ENCODE data around the gene COX15.
A peak's percentile ranks its signal among the peaks of the same experiment; 100 is the strongest.

The COX15 gene

DNA sequence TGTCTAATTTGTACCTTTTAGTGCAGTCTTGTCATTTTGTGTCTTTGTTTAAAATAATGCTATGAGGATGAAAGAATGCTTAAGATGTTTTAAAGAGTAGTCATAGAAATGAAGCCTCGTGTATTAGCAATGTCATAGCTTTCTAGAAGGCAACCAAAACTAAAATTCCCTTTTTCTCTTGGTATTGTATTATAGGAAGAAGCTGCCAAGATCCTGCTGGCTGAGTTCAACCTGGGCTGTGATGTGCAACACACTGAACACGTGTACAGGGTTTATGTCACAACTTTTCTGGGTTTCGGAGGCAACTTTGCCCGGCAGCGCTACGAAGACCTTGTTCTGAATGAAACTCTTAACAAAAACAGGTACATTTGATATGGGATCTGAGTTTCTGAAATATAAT, 36.2 kb downstream of the COX15 start:
- no peaks in the 10 kb centered on the region for H3K79me1 ChIP-seq (ENCODE audit: low read length)
- no peak overlapping the region for H3K27ac ChIP-seq (ENCODE audit: low read depth, low read length)
- no peak for DNase-seq
- no peak overlapping the region for H4K5ac ChIP-seq (ENCODE audit: low read length)
- H4K8ac ChIP-seq (ENCODE audit: low read depth, low read length), result no peak overlapping the region
- no peak overlapping the region for H3K9ac ChIP-seq (ENCODE audit: low read length)
- H3K18ac ChIP-seq (ENCODE audit: low read length), result no peak overlapping the region
- no peak overlapping the region for H3K56ac ChIP-seq (ENCODE audit: low read length)
- H3K23ac ChIP-seq (ENCODE audit: low read length), result no peak overlapping the region
- H3K4me1 ChIP-seq (ENCODE audit: control insufficient read depth, low read depth, low read length), result no peaks in the 10 kb centered on the region
- no peak overlapping the region for H3K4me3 ChIP-seq (ENCODE audit: low read length)
- no peaks in the 10 kb centered on the region for H3K79me2 ChIP-seq (ENCODE audit: control insufficient read depth, insufficient read depth, low read length)
- no peaks in the 10 kb centered on the region for H3K27me3 ChIP-seq (ENCODE audit: insufficient read depth, low read length, poor library complexity)
- H3K4me2 ChIP-seq (ENCODE audit: low read length), result no peak overlapping the region
- H2BK15ac ChIP-seq (replicated peaks; ENCODE audit: low read depth), result no peak overlapping the region
- no peak overlapping the region for H2BK120ac ChIP-seq (ENCODE audit: low read depth, low read length)
- no CpG with 5 or more reads among the region's 6 CpGs for WGBS (ENCODE audit: extremely low coverage, insufficient coverage, low lambda C conversion rate)
- peaks cover 3% of the 10 kb centered on the region for H3K36me3 ChIP-seq (ENCODE audit: control insufficient read depth, insufficient read depth, low read length)
- H3K4ac ChIP-seq (ENCODE audit: low read depth, low read length), result no peak overlapping the region
- H2AK5ac ChIP-seq (ENCODE audit: low read length), result no peak overlapping the region
- H2BK5ac ChIP-seq (ENCODE audit: low read length), result no peak overlapping the region

DNA sequence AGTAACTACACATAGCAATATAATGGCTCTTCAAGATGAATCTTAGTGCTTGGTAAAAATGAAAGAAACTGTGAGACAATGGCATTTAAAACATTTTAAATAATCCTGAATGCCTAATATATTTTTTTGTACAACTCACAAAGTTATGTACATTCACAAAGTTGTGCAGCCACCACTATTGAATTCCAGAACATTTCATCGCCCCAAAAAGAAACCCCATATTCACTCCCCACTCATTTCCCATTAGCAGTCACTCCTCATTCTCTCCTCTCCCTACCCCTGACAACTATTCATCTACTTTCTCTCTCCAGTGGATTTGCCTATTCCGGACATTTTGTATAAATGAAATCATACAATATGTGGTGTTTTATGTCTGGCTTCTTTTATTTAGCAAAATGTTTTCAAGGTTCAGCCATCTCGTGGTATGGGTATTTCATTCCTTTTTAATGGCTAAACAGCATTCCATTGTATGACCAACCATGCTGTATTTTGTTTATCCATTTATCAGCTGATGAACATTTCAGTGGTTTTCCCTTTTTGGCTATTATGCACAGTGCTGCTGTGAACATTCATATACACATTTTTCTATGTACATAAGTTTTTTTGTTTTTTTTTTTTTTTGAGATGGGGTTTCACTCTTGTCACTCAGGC, 37.9 kb downstream of the COX15 start:
- H3K4me2 ChIP-seq (ENCODE audit: low read length), result no peak overlapping the region
- H2AK5ac ChIP-seq (ENCODE audit: low read length), result no peak overlapping the region
- no peak for DNase-seq
- no peak overlapping the region for H3K27ac ChIP-seq (ENCODE audit: low read depth, low read length)
- no peak overlapping the region for H4K5ac ChIP-seq (ENCODE audit: low read length)
- no peak overlapping the region for H3K18ac ChIP-seq (ENCODE audit: low read length)
- H4K8ac ChIP-seq (ENCODE audit: low read depth, low read length), result no peak overlapping the region
- no peaks in the 10 kb centered on the region for H3K27me3 ChIP-seq (ENCODE audit: insufficient read depth, low read length, poor library complexity)
- H3K79me1 ChIP-seq (ENCODE audit: low read length), result no peaks in the 10 kb centered on the region
- no peaks in the 10 kb centered on the region for H3K36me3 ChIP-seq (ENCODE audit: control insufficient read depth, insufficient read depth, low read length)
- H3K56ac ChIP-seq (ENCODE audit: low read length), result no peak overlapping the region
- H3K79me2 ChIP-seq (ENCODE audit: control insufficient read depth, insufficient read depth, low read length), result no peaks in the 10 kb centered on the region
- no peak overlapping the region for H3K4me3 ChIP-seq (ENCODE audit: low read length)
- no peak overlapping the region for H2BK15ac ChIP-seq (replicated peaks; ENCODE audit: low read depth)
- no peak overlapping the region for H3K9ac ChIP-seq (ENCODE audit: low read length)
- no peaks in the 10 kb centered on the region for H3K4me1 ChIP-seq (ENCODE audit: control insufficient read depth, low read depth, low read length)
- H2BK120ac ChIP-seq (ENCODE audit: low read depth, low read length), result no peak overlapping the region
- WGBS (ENCODE audit: extremely low coverage, insufficient coverage, low lambda C conversion rate), result no CpG with 5 or more reads among the region's 3 CpGs
- no peak overlapping the region for H2BK5ac ChIP-seq (ENCODE audit: low read length)
- H3K4ac ChIP-seq (ENCODE audit: low read depth, low read length), result no peak overlapping the region
- no peak overlapping the region for H3K23ac ChIP-seq (ENCODE audit: low read length)

DNA sequence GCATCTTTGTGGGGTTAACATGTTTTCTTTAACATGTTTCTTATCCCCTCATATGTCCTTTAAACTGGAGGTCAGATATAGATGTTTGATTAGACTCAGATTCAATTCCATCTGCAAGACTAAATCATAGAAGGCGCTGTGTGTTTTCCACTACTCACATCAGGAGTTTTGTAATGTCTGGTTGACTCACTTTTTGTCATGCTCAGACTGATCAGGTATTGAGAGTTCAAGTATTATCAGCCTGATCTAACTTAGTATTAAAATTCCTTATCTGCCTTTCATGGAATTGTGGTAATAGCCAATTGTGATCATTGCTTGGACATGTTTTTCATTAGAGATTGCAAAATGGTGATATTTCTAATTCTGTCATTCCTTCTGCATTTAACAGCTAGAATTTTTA, 42.5 kb downstream of the COX15 start:
- Histone ChIP-seq H3K4me1 (ENCODE audit: control insufficient read depth, low read depth, low read length) (no peaks in the 10 kb centered on the region), H3K9ac (ENCODE audit: low read length) (no peak overlapping the region), H3K4me3 (ENCODE audit: low read length) (no peak overlapping the region), H2BK120ac (ENCODE audit: low read depth, low read length) (no peak overlapping the region), H3K23ac (ENCODE audit: low read length) (no peak overlapping the region), H4K5ac (ENCODE audit: low read length) (no peak overlapping the region), H3K79me1 (ENCODE audit: low read length) (no peaks in the 10 kb centered on the region), H3K27me3 (ENCODE audit: insufficient read depth, low read length, poor library complexity) (no peaks in the 10 kb centered on the region), H3K18ac (ENCODE audit: low read length) (no peak overlapping the region), H3K27ac (ENCODE audit: low read depth, low read length) (no peak overlapping the region), H3K56ac (ENCODE audit: low read length) (no peak overlapping the region), H3K79me2 (ENCODE audit: control insufficient read depth, insufficient read depth, low read length) (no peaks in the 10 kb centered on the region), H3K4ac (ENCODE audit: low read depth, low read length) (no peak overlapping the region), H3K36me3 (ENCODE audit: control insufficient read depth, insufficient read depth, low read length) (no peaks in the 10 kb centered on the region), H2AK5ac (ENCODE audit: low read length) (no peak overlapping the region), H3K4me2 (ENCODE audit: low read length) (no peak overlapping the region), H2BK5ac (ENCODE audit: low read length) (no peak overlapping the region), H4K8ac (ENCODE audit: low read depth, low read length) (no peak overlapping the region), H2BK15ac (replicated peaks; ENCODE audit: low read depth) (no peak overlapping the region)
- WGBS (ENCODE audit: extremely low coverage, insufficient coverage, low lambda C conversion rate), result no CpG with 5 or more reads among the region's 1 CpG
- no peak for DNase-seq

DNA sequence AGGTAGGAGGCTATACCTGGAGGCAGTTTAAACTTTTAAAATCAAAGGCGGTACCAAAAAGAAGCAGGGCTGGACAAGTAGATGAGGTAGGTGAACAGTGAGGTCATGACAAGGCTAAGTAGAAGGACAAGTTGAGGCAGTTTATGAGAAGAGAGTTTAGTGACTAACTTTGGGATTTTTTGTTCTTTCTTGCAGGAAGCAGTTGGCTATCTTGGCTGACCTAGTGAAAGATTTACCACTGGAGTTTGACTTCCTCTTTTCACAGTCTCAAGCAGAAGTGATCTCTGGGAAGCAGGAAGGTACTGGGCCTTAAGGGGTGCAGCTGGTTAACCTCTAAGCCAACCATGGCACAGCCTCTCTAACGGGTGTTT, 46.3 kb downstream of the COX15 start:
- Histone ChIP-seq H3K18ac (ENCODE audit: low read length) (no peak overlapping the region), H3K4me2 (ENCODE audit: low read length) (no peak overlapping the region), H3K36me3 (ENCODE audit: control insufficient read depth, insufficient read depth, low read length) (no peaks in the 10 kb centered on the region), H3K4me3 (ENCODE audit: low read length) (no peak overlapping the region), H3K79me1 (ENCODE audit: low read length) (no peaks in the 10 kb centered on the region), H3K9ac (ENCODE audit: low read length) (no peak overlapping the region), H4K8ac (ENCODE audit: low read depth, low read length) (no peak overlapping the region), H3K79me2 (ENCODE audit: control insufficient read depth, insufficient read depth, low read length) (no peaks in the 10 kb centered on the region), H3K23ac (ENCODE audit: low read length) (no peak overlapping the region), H3K4ac (ENCODE audit: low read depth, low read length) (no peak overlapping the region), H2AK5ac (ENCODE audit: low read length) (no peak overlapping the region), H3K27ac (ENCODE audit: low read depth, low read length) (no peak overlapping the region), H3K4me1 (ENCODE audit: control insufficient read depth, low read depth, low read length) (no peaks in the 10 kb centered on the region), H2BK5ac (ENCODE audit: low read length) (no peak overlapping the region), H2BK120ac (ENCODE audit: low read depth, low read length) (no peak overlapping the region), H4K5ac (ENCODE audit: low read length) (no peak overlapping the region), H3K27me3 (ENCODE audit: insufficient read depth, low read length, poor library complexity) (no peaks in the 10 kb centered on the region), H2BK15ac (replicated peaks; ENCODE audit: low read depth) (no peak overlapping the region), H3K56ac (ENCODE audit: low read length) (no peak overlapping the region)
- WGBS (ENCODE audit: extremely low coverage, insufficient coverage, low lambda C conversion rate), result no CpG with 5 or more reads among the region's 2 CpGs
- no peak for DNase-seq

DNA sequence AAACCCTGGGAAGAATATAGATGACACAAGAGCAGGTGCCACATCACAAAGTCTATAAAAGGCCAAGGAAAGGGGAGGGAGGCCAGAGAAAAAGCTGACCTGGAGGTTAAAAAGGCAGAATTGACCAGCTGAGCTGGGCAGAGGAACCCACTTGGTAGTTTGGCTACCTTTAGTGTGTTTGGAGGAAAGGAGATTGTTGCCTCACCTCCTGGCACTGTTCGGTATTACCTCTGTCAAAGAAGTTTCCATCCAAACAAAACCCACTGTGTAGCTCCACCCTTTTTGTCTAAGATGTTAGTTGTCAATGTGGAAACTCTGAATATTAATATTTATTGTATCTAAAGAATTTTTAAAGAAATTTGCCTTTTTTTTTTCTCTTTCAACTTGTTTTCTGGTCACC, 49.2 kb downstream of the COX15 start:
- H3K79me2 ChIP-seq (ENCODE audit: control insufficient read depth, insufficient read depth, low read length), result no peaks in the 10 kb centered on the region
- H3K56ac ChIP-seq (ENCODE audit: low read length), result no peak overlapping the region
- no peak overlapping the region for H2BK15ac ChIP-seq (replicated peaks; ENCODE audit: low read depth)
- H2AK5ac ChIP-seq (ENCODE audit: low read length), result no peak overlapping the region
- H4K8ac ChIP-seq (ENCODE audit: low read depth, low read length), result no peak overlapping the region
- H3K36me3 ChIP-seq (ENCODE audit: control insufficient read depth, insufficient read depth, low read length), result no peaks in the 10 kb centered on the region
- H2BK5ac ChIP-seq (ENCODE audit: low read length), result no peak overlapping the region
- no peak overlapping the region for H3K27ac ChIP-seq (ENCODE audit: low read depth, low read length)
- WGBS (ENCODE audit: extremely low coverage, insufficient coverage, low lambda C conversion rate), result no CpG with 5 or more reads among the region's 1 CpG
- no peak overlapping the region for H4K5ac ChIP-seq (ENCODE audit: low read length)
- no peak overlapping the region for H3K4me2 ChIP-seq (ENCODE audit: low read length)
- no peaks in the 10 kb centered on the region for H3K27me3 ChIP-seq (ENCODE audit: insufficient read depth, low read length, poor library complexity)
- H3K4me1 ChIP-seq (ENCODE audit: control insufficient read depth, low read depth, low read length), result no peaks in the 10 kb centered on the region
- H3K4me3 ChIP-seq (ENCODE audit: low read length), result no peak overlapping the region
- H2BK120ac ChIP-seq (ENCODE audit: low read depth, low read length), result no peak overlapping the region
- no peaks in the 10 kb centered on the region for H3K79me1 ChIP-seq (ENCODE audit: low read length)
- H3K4ac ChIP-seq (ENCODE audit: low read depth, low read length), result no peak overlapping the region
- no peak overlapping the region for H3K18ac ChIP-seq (ENCODE audit: low read length)
- H3K9ac ChIP-seq (ENCODE audit: low read length), result no peak overlapping the region
- DNase-seq, result peak; percentile 40
- no peak overlapping the region for H3K23ac ChIP-seq (ENCODE audit: low read length)
